ENCODE data around the gene GNAZ. TPM values are rescaled to one million over a fixed set of nuclear protein-coding genes. Genes with fewer than 3 reads are reported as not detected.

The GNAZ gene
- total and polyA plus RNA-seq, 7 donors, result under 0.01 to 27.6 (median 22.8) TPM

DNA sequence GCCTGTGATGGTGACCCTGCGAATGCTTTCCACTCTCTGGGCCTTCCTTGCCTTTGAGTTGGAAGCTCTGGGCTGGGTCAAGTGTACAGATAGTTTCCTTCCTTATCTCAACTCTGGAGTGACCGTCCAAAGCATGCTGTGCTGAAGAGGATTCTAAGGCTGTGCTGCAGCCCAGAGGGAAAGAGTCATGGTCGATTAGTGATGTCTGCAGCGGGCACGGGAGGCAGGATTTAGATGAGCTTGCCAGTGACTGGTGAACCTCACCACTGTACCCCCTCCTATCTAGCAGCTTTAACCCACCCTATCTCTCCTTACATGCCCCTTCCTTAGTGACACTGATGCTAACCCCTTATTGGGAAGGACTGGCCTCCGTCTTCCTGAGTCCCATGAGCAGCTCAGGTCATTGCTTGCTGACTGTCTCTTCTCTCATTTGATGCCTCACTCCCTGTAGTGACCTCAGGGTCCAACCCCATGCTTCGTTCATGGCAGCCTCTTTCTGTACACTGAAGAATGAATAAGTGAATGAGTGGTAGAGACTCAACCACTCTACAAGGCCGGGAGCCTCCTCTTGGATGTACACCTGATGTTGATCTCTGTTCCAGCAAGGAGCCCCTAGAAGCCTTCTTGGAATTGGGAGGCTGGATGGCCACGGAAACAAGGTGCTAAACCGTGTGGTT lies 6.7 kb downstream of the GNAZ start:
- Histone ChIP-seq H3K27me3 (no peaks in the 10 kb centered on the region), H3K27ac (no peak overlapping the region), H3K4me1 (peaks cover 0 to 11% (median 0%) of the 10 kb centered on the region in 4 donors), H3K9me3 (no peaks in the 10 kb centered on the region), H3K4me3 (no peak overlapping the region), H3K36me3 (no peaks in the 10 kb centered on the region)
- TF ChIP-seq, protein P1, sequence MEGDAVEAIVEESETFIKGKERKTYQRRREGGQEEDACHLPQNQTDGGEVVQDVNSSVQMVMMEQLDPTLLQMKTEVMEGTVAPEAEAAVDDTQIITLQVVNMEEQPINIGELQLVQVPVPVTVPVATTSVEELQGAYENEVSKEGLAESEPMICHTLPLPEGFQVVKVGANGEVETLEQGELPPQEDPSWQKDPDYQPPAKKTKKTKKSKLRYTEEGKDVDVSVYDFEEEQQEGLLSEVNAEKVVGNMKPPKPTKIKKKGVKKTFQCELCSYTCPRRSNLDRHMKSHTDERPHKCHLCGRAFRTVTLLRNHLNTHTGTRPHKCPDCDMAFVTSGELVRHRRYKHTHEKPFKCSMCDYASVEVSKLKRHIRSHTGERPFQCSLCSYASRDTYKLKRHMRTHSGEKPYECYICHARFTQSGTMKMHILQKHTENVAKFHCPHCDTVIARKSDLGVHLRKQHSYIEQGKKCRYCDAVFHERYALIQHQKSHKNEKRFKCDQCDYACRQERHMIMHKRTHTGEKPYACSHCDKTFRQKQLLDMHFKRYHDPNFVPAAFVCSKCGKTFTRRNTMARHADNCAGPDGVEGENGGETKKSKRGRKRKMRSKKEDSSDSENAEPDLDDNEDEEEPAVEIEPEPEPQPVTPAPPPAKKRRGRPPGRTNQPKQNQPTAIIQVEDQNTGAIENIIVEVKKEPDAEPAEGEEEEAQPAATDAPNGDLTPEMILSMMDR (IDR thresholded peaks at IDR 0.05), result no peak
- intact Hi-C loops (cut with DNase I), result no loop called here
- WGBS, 2 donors, result 90 to 93% methylated on average over 10 of the region's 10 CpGs
- DNase-seq, result no peak

DNA sequence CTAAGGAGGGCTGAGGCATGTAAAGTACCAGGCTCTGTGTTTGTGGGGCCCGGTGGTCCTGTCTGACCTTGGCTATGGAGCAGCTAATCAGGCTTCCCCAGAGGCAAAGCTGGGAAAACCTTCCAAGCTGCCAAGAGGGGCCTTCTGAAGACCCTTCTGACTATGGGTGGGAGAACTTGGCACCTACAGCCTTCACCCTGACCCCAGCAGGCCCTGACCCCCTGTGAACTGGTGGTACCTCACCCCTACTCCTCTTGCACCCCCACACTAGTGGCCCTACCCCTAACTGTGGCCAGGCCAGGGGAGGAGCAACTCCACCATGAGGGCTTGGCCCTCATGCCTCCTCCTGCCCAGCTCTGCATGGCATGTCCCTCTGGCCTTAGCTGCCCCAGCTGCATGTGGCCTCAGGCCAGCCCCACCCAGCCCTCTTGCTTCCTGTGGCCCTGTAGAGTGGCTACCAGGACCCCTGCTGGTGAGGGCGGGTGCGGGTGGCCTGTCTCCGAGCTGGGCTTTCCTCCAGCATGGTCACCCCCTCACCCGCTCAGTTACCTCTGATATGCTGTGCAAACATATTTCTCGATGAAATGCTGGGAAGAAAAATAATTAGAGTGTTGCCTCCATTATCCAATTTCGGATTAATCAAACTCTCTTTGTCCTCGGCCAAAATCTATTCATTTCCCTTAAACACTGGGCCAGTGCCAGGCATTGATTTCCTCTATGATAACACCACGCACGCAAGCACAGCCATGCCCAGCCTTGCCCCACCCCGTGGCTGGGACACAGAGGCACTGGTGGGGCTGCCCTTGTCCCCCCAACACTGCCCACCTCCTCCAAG lies 7.5 kb downstream of the GNAZ start:
- H3K27ac ChIP-seq, result no peak overlapping the region
- intact Hi-C loops (cut with DNase I), result no loop called here
- WGBS, 2 donors, result 52 to 82% methylated on average over 11 of the region's 11 CpGs

DNA sequence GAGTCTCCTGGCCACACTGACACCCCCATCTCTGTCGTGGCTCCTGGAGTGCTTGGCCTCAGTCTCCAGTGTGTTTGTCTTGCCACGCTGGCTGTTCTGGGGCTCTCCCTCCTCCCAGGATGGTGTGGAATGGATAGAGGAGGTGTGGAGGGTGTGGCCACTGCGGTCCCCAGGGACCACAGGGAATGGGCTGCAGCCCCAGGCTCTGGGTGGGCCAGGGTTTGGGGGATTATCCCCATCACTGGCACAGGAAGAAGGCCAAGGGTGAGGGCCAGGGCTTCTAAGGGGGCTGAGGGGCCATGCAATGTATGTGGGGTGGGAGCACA lies 8.1 kb downstream of the GNAZ start:
- Histone ChIP-seq H3K36me3 (no peaks in the 10 kb centered on the region), H3K27me3 (no peaks in the 10 kb centered on the region), H3K4me3 (no peak overlapping the region), H3K4me1 (no peaks in the 10 kb centered on the region), H3K9me3 (no peaks in the 10 kb centered on the region), H3K27ac (no peak overlapping the region)
- WGBS, 2 donors, result 52 to 83% methylated on average over 3 of the region's 3 CpGs
- TF ChIP-seq POLR2AphosphoS5 (IDR thresholded peaks at IDR 0.05), result no peak
- TF ChIP-seq POLR2A (IDR thresholded peaks at IDR 0.05), result no peak
- TF ChIP-seq, protein P1 (IDR thresholded peaks at IDR 0.05), result no peak
- no peak for TF ChIP-seq EP300 (IDR thresholded peaks at IDR 0.05)
- intact Hi-C loops (cut with DNase I), result no loop called here
- no peak for DNase-seq

More for the DNA sequence above, 7.5 kb downstream of the GNAZ start:
- Histone ChIP-seq H3K9me3 (no peaks in the 10 kb centered on the region), H3K4me3 (no peak overlapping the region), H3K36me3 (no peaks in the 10 kb centered on the region), H3K4me1 (peaks cover 0 to 3% (median 0%) of the 10 kb centered on the region in 4 donors), H3K27me3 (no peaks in the 10 kb centered on the region)
- no peak for DNase-seq
- TF ChIP-seq EP300 (IDR thresholded peaks at IDR 0.05), result no peak
- TF ChIP-seq, protein P1 (IDR thresholded peaks at IDR 0.05), result no peak
- no peak for TF ChIP-seq POLR2A (IDR thresholded peaks at IDR 0.05)
- no peak for TF ChIP-seq POLR2AphosphoS5 (IDR thresholded peaks at IDR 0.05)

DNA sequence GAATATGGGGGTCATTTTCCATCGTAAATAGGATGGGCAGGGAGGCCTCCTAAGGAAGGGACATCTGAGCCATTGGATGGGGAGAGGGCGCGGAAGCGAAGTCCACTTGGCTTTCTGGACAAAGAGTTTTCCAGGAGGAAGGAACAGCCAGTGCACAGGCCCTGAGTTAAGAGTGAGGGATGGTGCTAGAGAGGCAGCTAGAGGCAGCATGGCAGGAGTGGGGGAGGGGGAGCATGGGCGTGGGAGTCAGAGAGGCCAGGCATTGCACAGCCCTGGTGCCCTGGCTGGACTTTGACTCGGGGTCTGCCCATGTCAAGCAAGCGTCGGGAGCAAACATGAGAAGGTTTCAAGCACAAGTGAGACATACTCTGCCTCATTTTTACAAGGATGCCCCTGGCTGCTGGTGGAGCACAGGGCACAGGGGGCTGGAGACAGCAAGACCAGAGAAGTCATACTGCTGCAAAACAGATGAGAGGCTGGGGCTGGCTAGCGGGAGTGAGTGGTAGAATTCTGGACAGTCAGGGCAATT lies 9.0 kb downstream of the GNAZ start:
- WGBS, 2 donors, result 64 to 87% methylated on average over 9 of the region's 9 CpGs
- DNase-seq, result no peak
- no peaks in the 10 kb centered on the region for H3K36me3 ChIP-seq
- intact Hi-C loops (cut with DNase I), result no loop called here
- no peak overlapping the region for H3K4me3 ChIP-seq
- H3K27me3 ChIP-seq, result no peaks in the 10 kb centered on the region
- no peaks in the 10 kb centered on the region for H3K9me3 ChIP-seq
- no peak for TF ChIP-seq EP300 (IDR thresholded peaks at IDR 0.05)
- TF ChIP-seq, protein P1 (IDR thresholded peaks at IDR 0.05), result no peak
- no peak for TF ChIP-seq POLR2A (IDR thresholded peaks at IDR 0.05)
- TF ChIP-seq POLR2AphosphoS5 (IDR thresholded peaks at IDR 0.05), result no peak
- H3K4me1 ChIP-seq, result no peaks in the 10 kb centered on the region
- no peak overlapping the region for H3K27ac ChIP-seq
